Colonic mucosa (tissue), 4 donors: Measurements from ENCODE around the gene STAP2. TPM values are rescaled to one million over a fixed set of nuclear protein-coding genes. Genes with fewer than 3 reads are reported as not detected.
"Not testable (repeated sequence)": the region's sequence is repeated elsewhere in the genome, so short reads cannot be mapped to it uniquely, and the experiment has no call there.

Experiments
- DNase-seq: peaks from one replicate; pipeline ENCODE4 v3.0.0-alpha.2; 2020
- H3K27ac ChIP-seq: fragments of 200-600 bp; one replicate; pipeline ENCODE4 v1.8.0; 2021
- H3K27me3 ChIP-seq: fragments of 200-600 bp; one replicate; pipeline ENCODE4 v1.8.0; 2021
- H3K36me3 ChIP-seq: fragments of 200-600 bp; one replicate; pipeline ENCODE4 v1.8.0; 2021
- H3K4me1 ChIP-seq: fragments of 200-600 bp; one replicate; pipeline ENCODE4 v1.8.0; 2021; ENCODE audit warnings: mild to moderate bottlenecking
- H3K4me3 ChIP-seq: fragments of 200-600 bp; one replicate; pipeline ENCODE4 v1.8.0; 2021
- H3K9ac ChIP-seq, 2 donors: one replicate each; pipeline ENCODE4 v1.7.0; 2013; ENCODE audit warnings: control low read depth in 2 of 2, low read depth in 2 of 2, low read length in 2 of 2
- H3K9me3 ChIP-seq: fragments of 200-600 bp; one replicate; pipeline ENCODE4 v1.8.0; 2021
- intact Hi-C: fragments of 100-400 bp; cut with DNase I; formaldehyde crosslinking; loops from one replicate; pipeline ENCODE4 v1.14.1; 2022
- total RNA-seq, 2 donors: library from RNA; stranded (reverse); fragmentation: NEBNext Ultra II Directional in 1 of 2; extraction: Animal tissue kit (Norgen Biotek cat#: 25700) in 1 of 2; gene quantifications; one replicate each; pipeline ENCODE4 v1.2.1, GENCODE V29; 2021
- TF ChIP-seq, protein P1 (sequence below): fragments of 200-600 bp; IDR thresholded peaks from one replicate; pipeline ENCODE4 v1.8.0; 2022; ENCODE audit warnings: antibody characterized with exemption, mild to moderate bottlenecking
- donor health status: healthy.
- donor health status: DM: no; HTN: no; CAD: no.
- donor health status: DM: no; HTN: no; CAD: no.

Gene STAP2
- total RNA-seq, 2 donors from 2014 or later = 197 to 218 TPM

- Histone ChIP-seq H3K27me3 (no peaks in the 10 kb centered on the region), H3K27ac (no peak overlapping the region), H3K9me3 (no peaks in the 10 kb centered on the region), H3K4me3 (no peak overlapping the region), H3K9ac (no peak overlapping the region), H3K4me1 (no peaks in the 10 kb centered on the region), H3K36me3 (peaks cover 6% of the 10 kb centered on the region)
- TF ChIP-seq, protein P1, sequence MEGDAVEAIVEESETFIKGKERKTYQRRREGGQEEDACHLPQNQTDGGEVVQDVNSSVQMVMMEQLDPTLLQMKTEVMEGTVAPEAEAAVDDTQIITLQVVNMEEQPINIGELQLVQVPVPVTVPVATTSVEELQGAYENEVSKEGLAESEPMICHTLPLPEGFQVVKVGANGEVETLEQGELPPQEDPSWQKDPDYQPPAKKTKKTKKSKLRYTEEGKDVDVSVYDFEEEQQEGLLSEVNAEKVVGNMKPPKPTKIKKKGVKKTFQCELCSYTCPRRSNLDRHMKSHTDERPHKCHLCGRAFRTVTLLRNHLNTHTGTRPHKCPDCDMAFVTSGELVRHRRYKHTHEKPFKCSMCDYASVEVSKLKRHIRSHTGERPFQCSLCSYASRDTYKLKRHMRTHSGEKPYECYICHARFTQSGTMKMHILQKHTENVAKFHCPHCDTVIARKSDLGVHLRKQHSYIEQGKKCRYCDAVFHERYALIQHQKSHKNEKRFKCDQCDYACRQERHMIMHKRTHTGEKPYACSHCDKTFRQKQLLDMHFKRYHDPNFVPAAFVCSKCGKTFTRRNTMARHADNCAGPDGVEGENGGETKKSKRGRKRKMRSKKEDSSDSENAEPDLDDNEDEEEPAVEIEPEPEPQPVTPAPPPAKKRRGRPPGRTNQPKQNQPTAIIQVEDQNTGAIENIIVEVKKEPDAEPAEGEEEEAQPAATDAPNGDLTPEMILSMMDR = no peak
- intact Hi-C loops = loop anchor here (5.0 kb wide), 1 partner anchor 83 kb away; no protein-coding TSS in a partner anchor
- no peak for DNase-seq
These were observed 12.1 kb upstream of the STAP2 start for GRCh38 chr19:4350726-4351125.

GRCh38 chr19:4350111-4350510, 11.5 kb upstream of the STAP2 start:
- TF ChIP-seq, protein P1 = no peak
- H3K9ac ChIP-seq = no peak overlapping the region
- H3K4me1 ChIP-seq = no peaks in the 10 kb centered on the region
- H3K36me3 ChIP-seq = peaks cover 6% of the 10 kb centered on the region
- no peak for DNase-seq
- H3K27ac ChIP-seq = no peak overlapping the region
- no peaks in the 10 kb centered on the region for H3K27me3 ChIP-seq
- H3K4me3 ChIP-seq = no peak overlapping the region
- H3K9me3 ChIP-seq = no peaks in the 10 kb centered on the region
- intact Hi-C loops = loop anchor here (5.0 kb wide), 1 partner anchor 83 kb away; no protein-coding TSS in a partner anchor

- H3K4me3 ChIP-seq, H3K4me1 ChIP-seq, H3K27me3 ChIP-seq, H3K36me3 ChIP-seq, H3K9ac ChIP-seq, DNase-seq, intact Hi-C loops, H3K27ac ChIP-seq, H3K9me3 ChIP-seq: not testable (repeated sequence)
These were observed 10.6 kb upstream of the STAP2 start for GRCh38 chr19:4349225-4349624.

DNA sequence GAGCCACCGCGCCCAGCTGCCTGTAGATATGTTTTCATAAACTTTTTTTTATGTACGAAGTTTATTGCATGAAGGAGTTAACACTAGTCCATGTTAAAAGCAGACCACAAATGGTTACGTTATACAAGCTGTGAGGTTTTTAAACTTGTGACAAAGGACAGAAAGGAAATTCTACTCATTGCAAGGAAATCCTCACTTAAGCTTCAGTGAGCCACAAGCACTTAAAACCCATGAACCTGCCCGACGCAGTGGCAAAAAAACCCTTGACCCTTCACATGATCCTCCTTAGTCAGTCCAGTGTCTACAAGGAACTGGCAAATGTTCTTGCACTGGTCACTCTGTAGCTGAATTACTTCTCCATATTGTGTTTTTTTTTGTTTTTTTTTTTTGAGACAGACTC, 8.9 kb upstream of the STAP2 start:
- Histone ChIP-seq H3K9ac (no peak overlapping the region), H3K4me3 (no peak overlapping the region), H3K27ac (no peak overlapping the region), H3K4me1 (peaks cover 5% of the 10 kb centered on the region), H3K9me3 (no peaks in the 10 kb centered on the region), H3K36me3 (peaks cover 6% of the 10 kb centered on the region), H3K27me3 (no peaks in the 10 kb centered on the region)
- intact Hi-C loops = no loop called here
- DNase-seq = no peak
- TF ChIP-seq, protein P1 = no peak

DNA sequence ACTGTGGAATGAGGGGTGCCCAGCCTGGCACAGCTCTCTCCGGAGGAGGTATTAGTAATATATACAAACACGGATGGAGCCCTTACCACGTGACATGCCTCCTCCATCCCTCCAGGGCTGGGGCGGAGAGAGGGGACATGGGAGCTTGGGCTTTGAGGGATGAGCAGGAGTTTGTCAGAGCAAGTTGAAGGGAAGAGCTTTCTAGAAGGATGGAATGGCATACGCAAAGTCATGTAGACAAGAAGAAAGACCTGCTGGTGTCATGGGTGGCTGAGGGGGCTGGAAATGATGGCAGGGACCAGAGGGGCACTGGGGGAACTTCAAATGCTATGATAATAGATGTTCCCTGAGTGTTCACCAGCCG, 7.4 kb upstream of the STAP2 start:
- H3K9ac ChIP-seq = no peak overlapping the region
- H3K4me1 ChIP-seq = peaks cover 5% of the 10 kb centered on the region
- DNase-seq = no peak
- no peak overlapping the region for H3K4me3 ChIP-seq
- TF ChIP-seq, protein P1 = no peak
- H3K9me3 ChIP-seq = no peaks in the 10 kb centered on the region
- no peak overlapping the region for H3K27ac ChIP-seq
- peaks cover 6% of the 10 kb centered on the region for H3K36me3 ChIP-seq
- intact Hi-C loops = no loop called here
- no peaks in the 10 kb centered on the region for H3K27me3 ChIP-seq

DNA sequence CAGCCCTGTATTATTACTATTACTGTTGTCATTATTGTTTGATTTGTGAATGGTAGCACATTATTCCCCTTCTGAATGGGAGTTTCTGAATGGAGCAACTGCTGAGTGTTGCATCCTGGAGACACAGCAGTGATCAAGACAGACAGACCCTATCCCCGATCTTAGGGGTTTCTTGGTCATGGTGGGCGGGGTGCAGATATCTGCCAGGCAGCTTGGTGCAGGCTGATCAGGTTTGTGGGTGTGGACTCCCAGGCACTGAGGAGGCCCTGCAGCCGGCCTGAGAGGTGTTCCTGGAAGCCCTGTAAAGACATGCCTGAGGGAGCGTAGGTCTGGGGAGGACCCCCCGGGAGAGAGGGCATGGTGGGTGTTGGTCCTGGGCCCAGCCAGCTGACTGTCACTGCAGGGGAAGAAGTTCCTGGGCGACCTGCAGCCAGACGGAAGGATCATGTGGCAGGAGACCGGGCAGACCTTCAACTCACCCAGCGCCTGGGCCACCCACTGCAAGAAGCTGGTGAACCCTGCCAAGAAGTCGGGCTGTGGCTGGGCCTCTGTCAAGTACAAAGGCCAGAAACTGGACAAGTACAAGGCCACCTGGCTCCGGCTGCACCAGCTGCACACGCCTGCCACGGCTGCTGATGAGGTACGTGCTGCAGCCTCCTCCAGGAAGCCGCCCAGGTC, 6.9 kb upstream of the STAP2 start:
- no peak for DNase-seq
- no peak overlapping the region for H3K27ac ChIP-seq
- intact Hi-C loops = no loop called here
- H3K9me3 ChIP-seq = no peaks in the 10 kb centered on the region
- no peak overlapping the region for H3K4me3 ChIP-seq
- H3K9ac ChIP-seq = no peak overlapping the region
- TF ChIP-seq, protein P1 = no peak
- H3K4me1 ChIP-seq = peaks cover 7% of the 10 kb centered on the region
- H3K27me3 ChIP-seq = no peaks in the 10 kb centered on the region
- peaks cover 6% of the 10 kb centered on the region for H3K36me3 ChIP-seq
